Inferior parietal cortex (tissue), 1 donor: Measurements from ENCODE around the gene PRTG.
"Not testable (repeated sequence)": the region's sequence is repeated elsewhere in the genome, so short reads cannot be mapped to it uniquely, and the experiment has no call there.

Experiments used
- DNase-seq: peaks from one replicate; pipeline ENCODE4 v3.0.0-alpha.2; 2016; ENCODE audit errors: extremely low spot score

PRTG gene, protein sequence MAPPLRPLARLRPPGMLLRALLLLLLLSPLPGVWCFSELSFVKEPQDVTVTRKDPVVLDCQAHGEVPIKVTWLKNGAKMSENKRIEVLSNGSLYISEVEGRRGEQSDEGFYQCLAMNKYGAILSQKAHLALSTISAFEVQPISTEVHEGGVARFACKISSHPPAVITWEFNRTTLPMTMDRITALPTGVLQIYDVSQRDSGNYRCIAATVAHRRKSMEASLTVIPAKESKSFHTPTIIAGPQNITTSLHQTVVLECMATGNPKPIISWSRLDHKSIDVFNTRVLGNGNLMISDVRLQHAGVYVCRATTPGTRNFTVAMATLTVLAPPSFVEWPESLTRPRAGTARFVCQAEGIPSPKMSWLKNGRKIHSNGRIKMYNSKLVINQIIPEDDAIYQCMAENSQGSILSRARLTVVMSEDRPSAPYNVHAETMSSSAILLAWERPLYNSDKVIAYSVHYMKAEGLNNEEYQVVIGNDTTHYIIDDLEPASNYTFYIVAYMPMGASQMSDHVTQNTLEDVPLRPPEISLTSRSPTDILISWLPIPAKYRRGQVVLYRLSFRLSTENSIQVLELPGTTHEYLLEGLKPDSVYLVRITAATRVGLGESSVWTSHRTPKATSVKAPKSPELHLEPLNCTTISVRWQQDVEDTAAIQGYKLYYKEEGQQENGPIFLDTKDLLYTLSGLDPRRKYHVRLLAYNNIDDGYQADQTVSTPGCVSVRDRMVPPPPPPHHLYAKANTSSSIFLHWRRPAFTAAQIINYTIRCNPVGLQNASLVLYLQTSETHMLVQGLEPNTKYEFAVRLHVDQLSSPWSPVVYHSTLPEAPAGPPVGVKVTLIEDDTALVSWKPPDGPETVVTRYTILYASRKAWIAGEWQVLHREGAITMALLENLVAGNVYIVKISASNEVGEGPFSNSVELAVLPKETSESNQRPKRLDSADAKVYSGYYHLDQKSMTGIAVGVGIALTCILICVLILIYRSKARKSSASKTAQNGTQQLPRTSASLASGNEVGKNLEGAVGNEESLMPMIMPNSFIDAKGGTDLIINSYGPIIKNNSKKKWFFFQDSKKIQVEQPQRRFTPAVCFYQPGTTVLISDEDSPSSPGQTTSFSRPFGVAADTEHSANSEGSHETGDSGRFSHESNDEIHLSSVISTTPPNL

DNA sequence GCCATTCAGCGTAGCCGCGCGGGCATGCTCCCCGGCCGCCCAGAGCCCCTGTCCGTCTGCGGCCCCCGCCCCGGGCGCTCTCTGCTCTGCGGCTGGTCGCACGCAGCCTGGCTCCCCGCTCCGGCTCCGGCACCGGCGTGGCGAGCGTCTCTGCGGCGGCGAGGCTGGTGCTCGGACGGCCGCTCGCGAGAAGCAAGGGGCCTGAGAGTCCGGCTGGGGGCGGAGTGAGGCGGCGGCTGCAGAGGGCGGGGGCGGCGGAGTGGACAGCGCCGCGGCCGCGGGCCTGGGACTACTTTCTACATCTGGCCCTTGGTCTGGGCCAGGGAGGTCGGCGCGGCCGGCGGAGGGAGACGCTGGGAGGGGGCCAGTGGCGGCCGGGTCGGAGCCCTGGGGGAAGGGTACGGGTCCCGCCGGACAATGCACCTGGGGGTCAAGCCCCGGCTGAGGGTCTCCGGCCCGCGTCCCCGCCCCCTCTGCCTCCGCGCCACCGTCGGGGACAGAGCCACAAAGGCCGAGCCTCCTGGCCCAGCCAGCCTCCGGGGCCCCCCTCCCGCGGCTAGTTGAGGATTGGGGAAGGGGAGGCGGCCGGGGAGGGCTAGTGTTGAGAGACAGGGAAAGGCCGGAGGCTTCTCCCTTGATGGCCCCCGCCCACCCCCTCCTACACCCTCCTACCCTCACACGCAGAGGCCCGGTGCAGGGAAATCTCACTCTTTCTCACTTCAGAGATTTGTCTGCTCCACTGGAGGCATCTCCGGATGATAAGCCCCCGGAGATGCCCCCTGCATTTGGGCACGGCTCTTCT lies at the start of gene PRTG:
TSS of gene PRTG (minus strand) at position 226 of the 802 bp plus-strand sequence. CDS start at position 5, 221 bp downstream.
- no peak for DNase-seq

DNA sequence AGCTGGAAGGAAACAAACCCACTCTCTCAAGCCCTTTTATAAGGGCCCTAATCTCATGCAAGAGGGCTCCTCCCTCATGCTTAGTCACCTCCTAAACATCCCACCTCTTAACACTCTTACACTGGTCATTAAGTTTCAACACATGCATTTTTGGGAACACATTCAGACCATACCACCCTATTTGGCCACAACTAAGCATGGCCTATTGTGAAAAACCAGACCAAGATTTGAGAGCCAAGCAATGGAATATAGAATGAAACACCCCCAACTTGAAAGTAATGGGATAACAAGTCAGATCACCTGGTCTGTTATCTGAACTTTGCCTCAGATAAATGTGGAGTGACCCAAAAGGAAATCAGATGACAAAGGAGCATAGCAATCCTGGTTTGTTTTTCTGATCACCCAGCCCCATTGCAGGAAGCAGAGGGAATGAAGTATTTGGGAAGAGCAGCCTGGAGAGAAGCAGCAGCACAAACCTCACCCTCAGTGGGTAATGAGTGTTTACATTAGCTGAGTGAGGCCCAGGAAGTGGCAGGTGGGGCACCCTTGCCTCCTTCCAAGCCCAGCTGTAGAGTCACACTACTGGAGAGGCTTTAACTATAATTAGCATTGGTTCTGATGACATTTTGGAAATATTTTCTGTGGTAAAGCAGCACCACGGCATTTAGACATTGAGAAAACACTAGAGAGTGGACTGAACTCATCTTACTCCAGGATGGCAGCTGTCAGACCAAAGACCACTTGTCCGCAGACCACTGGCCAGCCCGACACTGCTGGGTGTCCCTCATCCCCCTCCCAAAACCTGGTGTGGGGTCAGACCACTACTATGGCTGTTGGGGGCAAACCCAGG lies 48.8 kb upstream of the PRTG start:
- no peak for DNase-seq

DNA sequence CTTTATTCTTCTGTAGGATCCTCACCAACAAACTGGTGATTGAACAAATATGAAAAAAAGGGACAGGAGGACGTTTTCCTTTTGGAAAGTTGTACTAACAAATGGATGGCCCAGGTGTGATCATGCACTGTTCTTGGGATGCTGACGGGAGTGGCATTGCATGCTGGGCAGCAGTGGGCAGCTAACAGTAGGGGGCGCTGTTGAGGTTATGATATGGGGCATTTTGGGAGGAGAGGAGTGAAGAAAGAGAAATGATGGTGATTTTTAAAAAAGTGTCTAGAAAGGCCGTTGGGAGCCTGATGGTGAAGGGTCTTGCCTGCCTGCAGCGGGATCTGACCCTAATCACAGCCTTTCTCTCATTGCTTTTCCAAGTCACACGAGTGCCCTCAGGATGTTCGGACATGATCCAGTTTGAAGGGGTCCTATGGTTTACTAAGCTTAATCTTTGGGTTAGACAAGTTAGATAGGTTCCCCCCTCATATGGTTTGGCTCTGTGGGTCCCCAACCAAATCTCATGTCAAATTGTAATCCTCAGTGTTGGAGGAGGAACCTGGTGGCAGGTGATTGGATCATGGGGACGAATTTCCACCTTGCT lies 46.2 kb upstream of the PRTG start:
- DNase-seq = no peak

DNA sequence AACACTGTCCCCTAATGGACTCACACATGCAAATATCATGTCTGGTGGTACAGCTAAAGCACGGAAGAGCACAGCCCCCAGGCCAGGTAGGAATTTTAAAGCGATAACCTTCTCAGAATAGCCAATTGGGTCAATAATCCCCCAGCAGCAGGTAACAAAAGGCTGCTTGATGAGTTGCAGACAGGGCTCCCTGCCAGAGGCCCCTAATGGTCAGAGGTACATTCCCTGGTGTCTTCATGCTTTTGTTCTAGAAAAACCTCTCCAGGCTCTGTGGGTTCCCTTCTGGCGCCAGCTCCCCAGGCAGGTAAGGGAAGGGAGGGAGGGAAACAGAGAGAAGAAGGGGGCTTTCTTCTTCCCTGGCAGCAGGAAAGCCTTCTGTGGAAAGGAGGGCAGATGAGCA lies 43.4 kb upstream of the PRTG start:
- no peak for DNase-seq

DNA sequence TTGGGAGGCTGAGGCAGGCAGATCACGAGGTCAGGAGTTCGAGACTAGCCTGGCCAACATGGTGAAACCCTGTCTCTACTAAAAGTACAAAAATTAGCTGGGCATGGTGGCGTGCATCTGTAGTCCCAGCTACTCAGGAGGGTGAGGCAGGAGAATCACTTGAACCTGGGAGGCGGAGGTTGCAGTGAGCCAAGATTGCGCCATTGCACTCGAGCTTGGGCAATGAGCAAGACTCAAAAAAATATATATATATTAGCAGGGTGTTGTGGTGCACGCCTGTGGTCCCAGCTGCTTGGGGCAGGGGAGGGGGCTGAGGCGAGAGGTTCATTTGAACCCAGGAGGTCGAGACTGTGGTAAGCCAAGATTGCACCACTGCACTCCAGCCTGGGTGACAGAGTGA lies 42.6 kb upstream of the PRTG start:
- DNase-seq = not testable (repeated sequence)

DNA sequence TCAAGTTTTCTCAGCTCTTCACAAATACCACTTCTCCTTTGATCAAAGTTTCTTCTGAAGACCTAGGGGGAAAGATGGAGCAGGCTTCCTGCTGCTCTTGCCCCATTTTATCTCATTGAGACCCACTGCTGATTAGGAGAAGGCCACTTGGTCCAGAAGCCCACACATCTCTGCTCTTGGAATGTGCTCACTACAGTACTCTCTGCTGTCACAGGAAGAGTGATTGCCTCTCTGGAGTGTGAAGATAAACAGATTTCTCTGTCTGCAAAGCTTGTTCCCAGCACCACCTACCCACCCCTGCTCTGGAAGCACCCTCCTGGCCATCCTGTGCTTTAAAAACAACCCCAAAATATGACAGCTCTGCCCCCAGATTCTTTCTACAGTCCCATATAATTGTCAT lies 41.3 kb upstream of the PRTG start:
- no peak for DNase-seq

DNA sequence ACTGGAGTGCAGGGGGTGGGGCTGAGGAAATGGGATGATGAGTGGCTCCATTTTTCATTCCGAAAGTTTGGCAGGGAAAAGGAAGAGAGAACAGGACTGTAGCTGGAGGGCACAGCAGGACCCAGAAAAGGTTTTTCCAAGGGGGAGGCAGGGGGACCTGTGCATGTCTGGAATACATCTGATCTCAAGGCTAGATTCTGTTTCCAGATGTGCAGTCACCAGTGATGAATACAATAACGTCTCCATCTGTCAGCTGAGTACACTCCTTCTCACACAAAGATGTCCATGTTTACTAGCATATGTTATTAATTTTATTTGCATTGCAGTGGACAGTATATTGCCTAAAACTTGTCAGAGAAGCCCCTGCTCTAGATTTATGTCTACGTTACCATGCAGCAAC lies 39.9 kb upstream of the PRTG start:
- no peak for DNase-seq

DNA sequence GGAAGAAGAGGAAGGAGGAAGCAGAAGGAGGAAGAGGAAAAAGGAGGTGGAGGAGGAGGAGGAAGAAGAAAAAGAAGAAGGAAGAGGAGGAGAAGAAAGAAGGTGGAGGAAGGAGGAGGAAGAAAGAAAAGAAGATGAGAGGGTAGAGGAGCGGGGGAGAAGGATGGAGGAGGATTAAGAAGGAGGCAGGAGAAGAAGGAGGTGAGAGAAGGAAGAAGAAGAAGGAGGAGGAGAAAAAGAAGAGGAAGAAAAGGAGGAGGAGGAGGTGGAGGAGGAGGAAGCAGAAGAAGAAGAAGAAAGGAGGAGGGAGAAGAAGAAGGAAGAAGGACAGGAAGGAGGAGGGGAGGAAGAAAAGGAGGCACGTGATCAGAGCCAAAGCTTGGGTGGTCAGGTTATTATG lies 37.3 kb upstream of the PRTG start:
- DNase-seq = no peak

DNA sequence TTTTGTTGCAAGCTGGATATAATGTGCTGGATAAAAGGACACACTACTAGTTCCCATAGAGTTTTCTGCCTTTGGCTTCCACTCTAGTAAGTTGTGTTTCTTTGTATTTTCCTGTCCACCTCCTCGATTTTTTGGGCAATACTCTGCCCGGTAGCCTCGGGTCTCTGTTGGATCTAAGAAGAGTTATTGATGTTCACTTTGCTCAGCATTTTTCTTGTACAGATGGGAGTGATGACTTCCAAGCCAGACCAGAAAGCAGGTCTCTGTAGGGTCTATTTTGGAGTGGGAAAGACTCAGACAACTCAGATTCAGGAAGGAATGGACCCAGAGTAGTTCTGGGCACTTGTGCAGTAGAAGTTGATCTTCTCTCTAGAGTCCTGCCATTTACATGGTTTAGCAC lies 36.0 kb upstream of the PRTG start:
- no peak for DNase-seq

DNA sequence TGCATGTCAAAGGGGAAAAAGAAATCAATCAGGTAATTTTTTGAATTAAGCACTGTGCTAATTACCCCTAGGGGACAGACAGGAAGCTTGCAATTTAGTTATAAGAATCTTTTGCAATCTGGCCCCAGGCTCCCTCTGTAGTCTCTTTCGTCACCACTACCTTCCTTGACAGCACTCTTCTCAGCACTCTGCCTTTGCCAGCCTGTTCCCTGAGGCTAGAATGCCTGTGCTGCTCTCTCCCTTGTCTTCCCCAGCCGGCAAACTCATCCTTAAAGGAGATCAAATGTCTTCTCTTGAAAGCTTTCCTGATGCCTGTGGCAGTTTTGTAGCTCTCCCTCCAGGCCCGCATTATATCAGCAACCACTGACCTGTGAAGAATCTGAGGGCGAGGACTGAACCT lies 32.4 kb upstream of the PRTG start:
- no peak for DNase-seq

DNA sequence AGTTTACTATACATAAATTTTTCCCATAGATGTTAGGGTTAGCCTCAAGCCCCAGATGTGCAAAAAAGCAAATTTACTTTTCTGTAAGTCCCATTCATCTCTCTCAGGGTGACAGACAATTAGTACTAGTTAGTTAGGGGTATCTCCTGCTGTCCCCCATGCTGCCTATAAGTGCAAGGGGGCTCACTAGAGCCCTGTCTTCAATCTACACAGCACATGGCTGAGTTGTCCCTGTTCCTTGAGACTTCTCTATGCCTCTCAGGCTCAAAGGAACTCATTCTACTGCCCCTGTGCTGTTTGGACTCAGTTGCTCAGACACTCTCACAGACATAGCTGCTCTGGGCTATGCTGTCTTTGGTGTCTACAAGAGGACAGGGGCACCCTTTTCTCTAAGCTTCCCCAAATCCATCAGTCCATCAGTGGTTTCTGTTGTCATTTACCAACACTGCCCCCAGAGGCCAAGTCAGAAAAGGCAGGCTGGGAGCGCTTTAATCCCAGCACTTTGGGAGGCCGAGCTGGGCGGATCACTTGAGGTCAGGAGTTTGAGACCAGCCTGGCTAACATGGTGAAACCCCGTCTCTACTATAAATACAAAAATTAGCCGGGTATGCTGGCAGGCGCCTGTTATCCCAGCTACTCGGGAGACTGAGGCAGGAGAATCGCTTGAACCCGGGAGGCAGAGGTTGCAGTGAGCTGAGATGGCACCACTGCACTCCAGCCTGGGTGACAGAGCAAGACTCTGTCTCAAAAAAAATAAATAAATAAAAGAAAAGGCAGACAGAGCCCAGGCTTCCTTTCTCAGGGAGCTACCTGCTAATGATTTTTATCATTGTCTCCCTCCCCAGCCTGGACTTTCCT lies 31.4 kb upstream of the PRTG start:
- no peak for DNase-seq

DNA sequence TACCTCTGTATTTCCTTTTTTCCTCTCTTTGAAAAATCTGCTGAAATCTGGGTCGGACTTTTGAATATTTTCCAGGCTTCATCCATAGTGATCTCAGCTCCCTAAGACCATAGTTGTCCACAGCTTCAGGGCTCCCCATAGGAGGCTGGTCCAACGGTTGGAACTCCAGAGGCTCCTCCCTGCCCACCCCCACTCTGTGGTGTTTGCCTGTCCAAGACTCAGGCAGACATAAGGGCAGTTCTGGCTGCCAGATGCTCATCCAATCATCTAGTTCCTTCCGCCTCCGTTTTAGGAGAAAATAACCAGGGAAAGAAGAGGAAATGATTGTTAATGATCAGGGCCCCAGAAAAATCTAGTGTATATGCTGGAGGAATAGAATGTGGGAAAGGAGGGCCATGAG lies 27.9 kb upstream of the PRTG start:
- DNase-seq = no peak

DNA sequence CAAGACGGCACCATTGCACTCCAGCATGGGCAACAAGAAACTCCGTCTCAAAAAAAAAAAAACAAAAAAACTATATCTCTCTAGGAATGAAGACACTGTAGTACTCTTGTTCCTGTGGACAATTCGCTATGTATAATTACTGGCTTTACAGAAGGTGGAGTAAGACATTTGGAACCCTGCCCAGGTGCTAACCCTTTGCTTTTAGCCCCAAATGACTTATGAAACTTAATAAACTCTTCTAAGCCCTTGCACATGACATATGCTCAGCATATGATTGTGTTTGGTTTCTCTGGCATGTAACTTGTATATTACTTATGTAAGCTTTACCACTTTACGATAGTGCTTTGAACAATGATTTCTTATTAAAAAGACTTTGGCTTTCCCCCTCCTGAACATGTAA lies 27.3 kb upstream of the PRTG start:
- DNase-seq = no peak

DNA sequence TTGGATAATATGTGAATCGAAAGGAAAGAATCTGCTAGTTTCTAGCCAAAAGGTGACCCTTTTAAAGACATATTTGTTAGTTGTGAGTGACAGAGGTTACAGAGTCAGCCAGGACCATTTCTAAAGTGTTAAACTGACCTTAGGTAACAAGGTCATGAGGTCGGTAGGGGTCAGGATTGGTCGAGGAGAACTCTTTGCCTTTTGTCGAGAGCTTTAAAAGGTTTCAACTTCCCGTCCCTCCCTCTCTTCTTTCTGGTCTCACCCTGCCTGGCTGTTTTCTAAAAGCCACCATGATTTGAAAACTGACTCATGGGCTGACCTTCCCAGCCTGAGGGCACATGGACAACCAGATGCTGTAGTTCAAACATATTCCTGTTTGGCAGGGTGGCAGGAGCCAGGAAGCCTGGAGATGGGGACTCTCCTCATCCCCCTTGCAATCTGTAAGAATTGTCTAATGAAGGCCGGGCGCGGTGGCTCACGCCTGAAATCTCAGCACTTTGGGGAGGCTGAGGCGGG lies 25.8 kb upstream of the PRTG start:
- no peak for DNase-seq

DNA sequence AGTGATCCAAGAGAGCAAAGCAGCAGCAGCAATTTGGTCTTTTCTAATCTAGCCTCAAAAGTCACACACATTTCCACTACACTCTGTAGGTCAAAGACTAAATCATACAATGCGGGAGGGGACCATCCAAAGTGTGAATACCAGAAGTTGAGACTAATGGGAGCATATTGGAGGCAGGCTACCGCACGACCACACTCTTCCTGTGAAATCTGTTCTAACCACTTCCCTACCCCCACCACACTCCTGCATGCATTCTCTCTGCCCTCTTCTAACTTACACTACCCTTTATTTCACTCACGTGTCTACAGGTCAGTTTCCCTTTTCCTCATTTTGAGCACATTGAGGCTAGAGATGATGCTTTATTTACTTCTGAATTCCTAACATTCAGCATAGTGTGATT lies 23.7 kb upstream of the PRTG start:
- DNase-seq = no peak

DNA sequence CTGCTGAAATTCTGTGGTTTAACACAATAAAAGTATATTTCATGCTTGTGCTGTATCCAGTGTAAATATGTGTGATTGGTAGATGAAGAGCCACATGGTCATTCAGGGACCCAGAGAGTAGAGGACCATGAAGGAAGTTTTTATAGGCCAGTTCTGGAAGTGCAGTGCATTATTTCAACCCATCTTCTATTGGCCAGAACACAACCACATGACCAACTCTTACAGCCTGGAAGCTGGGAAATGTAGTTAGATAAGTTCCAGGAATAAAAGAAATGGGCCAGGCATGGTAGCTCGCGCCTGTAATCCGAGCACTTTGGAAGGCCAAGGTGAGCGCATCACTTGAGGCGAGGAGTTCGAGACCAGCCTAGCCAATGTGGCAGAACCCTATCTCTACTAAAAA lies 21.4 kb upstream of the PRTG start:
- no peak for DNase-seq

DNA sequence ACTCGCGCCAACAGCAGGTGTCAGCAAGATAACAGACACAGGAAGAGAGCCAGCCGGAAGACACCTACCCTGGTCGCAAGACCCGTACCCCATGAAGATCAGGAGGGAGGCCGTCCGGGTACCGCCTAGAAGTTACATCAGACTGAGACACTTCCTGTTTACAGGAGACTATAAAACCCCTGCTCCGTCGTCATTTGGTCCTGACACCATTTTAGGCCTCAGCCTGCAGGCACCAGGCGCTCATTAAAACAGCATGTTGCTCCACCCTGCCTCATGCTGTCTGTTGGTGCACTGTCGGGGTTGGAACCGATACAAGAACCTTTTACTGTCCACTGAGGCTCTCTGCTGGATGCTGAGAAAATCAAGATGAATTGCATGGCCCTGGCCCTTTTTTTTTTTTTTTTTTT lies 15.6 kb upstream of the PRTG start:
- DNase-seq = no peak

DNA sequence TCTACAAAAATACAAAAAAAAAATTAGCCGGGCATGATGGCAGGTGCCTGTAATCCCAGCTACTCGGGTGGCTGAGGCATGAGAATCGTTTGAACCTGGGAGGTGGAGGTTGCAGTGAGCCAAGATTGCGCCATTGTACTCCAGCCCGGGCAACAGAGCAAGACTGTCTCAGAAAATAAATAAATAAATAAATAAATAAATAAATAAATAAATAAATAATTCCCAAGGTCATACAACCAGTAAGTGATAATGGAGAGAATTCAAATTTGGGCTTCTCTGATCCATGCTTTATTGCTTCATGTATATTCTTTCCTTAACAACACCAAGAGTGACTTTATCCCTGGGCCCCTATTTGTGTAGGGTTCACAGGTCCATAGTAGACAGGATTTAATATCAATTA lies 10.5 kb upstream of the PRTG start:
- not testable (repeated sequence) for DNase-seq

DNA sequence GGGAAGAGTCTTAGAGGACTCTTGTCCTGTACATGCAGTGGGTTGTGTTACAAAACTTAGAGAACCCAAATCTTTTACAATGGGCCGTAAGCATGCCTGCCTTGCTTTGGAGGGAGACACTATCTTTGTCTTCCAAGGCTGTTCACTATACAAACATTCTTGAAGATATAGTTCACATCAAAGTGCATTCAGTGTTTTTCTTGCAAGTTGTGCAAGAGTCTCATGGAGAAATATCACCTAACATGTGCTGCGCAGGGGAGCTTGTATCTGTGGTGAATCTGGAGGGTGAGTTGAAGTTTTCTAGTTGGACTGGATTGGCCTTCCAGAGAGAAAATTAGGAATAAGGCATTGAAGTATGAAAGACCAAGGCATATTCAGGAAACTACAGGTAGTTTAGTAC lies 7.8 kb upstream of the PRTG start:
- DNase-seq = no peak
